ENCODE results near the gene CDKN2C.
"Not testable (repeated sequence)": the region's sequence is repeated elsewhere in the genome, so short reads cannot be mapped to it uniquely, and the experiment has no call there.

The CDKN2C gene

DNA sequence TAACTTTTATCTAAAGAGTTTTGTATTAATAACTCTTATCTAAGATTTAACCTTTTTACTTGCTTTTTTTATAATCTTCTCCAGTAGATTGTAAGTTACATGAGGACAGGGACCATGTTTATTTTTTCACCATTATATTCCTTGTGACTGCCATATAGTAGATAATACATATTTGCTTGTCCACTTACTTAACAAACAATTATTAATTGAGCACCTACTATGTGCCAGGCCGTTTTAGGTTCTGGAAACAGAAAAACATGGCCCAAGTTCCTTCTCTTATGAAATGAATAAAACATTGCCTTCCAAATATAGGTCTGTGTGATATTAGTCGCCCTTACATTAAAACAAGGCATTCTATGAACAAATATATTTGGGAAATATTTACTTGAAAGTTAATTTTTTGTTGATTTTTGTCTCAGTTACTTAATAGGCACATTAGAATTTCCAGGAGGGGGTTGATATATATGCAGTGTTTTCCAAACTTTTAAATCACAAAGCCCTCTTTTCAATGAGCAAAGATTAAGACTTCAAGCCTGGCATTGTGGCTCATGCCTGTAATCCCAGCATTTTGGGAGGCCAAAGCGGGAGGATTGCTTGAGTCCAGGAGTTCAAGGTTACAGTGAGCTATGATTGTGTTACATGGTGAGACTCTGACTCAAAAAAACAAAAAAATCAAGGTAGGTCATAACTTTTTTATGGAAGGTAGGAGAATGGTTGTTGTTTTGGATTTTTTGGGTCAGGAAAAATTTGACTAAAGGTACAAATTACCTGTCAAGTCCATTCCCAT lies 22.7 kb downstream of the CDKN2C start:
- no peak overlapping the region for H3K4me3 ChIP-seq (ENCODE audit: low read depth, low read length)
- TF ChIP-seq, protein P1, sequence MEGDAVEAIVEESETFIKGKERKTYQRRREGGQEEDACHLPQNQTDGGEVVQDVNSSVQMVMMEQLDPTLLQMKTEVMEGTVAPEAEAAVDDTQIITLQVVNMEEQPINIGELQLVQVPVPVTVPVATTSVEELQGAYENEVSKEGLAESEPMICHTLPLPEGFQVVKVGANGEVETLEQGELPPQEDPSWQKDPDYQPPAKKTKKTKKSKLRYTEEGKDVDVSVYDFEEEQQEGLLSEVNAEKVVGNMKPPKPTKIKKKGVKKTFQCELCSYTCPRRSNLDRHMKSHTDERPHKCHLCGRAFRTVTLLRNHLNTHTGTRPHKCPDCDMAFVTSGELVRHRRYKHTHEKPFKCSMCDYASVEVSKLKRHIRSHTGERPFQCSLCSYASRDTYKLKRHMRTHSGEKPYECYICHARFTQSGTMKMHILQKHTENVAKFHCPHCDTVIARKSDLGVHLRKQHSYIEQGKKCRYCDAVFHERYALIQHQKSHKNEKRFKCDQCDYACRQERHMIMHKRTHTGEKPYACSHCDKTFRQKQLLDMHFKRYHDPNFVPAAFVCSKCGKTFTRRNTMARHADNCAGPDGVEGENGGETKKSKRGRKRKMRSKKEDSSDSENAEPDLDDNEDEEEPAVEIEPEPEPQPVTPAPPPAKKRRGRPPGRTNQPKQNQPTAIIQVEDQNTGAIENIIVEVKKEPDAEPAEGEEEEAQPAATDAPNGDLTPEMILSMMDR (IDR thresholded peaks at IDR 0.05; ENCODE audit: borderline replicate concordance, insufficient read depth, low read depth, low read length), result no peak

DNA sequence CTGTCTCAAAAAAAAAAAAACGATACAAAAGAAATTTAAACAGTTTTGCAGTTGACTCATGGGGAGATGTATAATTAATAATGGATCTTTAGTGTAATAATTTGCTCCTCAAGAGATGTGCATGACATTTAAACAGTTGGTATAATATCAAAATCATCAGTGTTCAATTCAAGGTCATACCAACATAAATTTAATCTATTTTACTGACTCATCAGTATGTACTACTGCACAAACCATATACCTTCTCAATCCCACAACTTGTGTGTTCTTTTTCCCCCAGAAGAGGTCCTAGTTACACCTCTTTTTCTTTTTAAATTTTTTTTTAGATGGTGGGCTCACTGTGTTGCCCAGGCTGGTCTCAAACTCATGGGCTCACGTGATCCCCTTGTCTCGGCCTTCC lies 23.6 kb downstream of the CDKN2C start:
- TF ChIP-seq, protein P1 (IDR thresholded peaks at IDR 0.05; ENCODE audit: borderline replicate concordance, insufficient read depth, low read depth, low read length), result no peak
- no peak overlapping the region for H3K4me3 ChIP-seq (ENCODE audit: low read depth, low read length)

DNA sequence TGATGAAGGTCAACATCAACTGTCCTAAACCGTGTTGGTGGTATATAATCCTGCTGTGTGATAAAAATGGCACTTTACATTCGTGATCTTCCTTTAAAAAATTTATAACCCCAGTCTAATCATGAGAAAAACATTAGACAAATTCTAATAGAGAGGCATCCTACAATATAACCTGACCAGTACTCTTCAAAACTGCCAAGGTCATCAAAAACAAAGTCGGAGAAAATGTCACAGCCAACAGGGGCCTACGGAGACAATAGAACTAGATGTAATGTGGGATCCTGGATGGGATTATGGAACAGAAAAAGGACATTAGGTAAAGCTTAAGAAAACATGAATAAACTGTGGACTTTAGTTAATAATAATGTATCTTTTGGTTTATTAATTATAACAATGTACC lies 25.0 kb downstream of the CDKN2C start:
- TF ChIP-seq, protein P1 (IDR thresholded peaks at IDR 0.05; ENCODE audit: borderline replicate concordance, insufficient read depth, low read depth, low read length), result no peak
- H3K4me3 ChIP-seq (ENCODE audit: low read depth, low read length), result no peak overlapping the region

DNA sequence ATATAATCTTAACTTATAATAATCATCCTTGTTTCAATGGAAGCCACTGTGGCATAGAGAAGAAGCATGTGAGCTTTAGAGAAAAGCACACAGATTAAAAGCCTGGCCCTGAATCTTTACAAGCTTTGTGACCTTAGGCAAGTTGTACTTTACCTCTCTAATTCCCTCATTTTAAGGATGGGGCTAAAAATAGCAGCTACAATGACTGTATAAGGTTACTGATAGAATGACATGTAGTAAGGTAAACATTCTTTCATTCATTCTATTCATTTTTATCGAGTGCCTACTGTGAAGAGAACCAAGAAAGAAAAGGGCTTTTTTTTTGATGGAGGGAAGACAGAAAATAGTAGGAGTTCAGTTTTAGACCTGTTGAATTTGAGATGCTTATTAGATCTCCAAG lies 25.6 kb downstream of the CDKN2C start:
- H3K4me3 ChIP-seq (ENCODE audit: low read depth, low read length), result no peak overlapping the region
- TF ChIP-seq, protein P1 (IDR thresholded peaks at IDR 0.05; ENCODE audit: borderline replicate concordance, insufficient read depth, low read depth, low read length), result no peak

DNA sequence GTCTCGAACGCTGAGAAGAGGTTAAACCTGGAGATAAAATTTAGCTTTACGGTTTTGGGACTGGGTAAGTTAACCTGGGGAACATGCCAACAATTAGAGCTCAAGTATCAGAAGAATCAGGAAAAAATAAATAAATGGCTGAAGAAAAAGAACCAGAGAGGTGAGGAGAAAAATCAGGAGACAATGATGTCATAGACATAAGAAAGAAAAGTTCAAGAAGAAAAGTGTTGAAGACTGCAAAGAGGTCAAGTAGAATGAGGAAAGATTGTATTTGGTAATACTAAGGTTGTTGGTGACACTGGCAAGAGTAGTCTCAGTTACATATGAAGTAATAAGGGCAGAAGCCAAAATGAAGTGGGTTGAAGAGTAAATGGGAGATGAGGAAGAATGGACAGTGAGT lies 26.0 kb downstream of the CDKN2C start:
- H3K4me3 ChIP-seq (ENCODE audit: low read depth, low read length), result no peak overlapping the region
- TF ChIP-seq, protein P1 (IDR thresholded peaks at IDR 0.05; ENCODE audit: borderline replicate concordance, insufficient read depth, low read depth, low read length), result no peak

DNA sequence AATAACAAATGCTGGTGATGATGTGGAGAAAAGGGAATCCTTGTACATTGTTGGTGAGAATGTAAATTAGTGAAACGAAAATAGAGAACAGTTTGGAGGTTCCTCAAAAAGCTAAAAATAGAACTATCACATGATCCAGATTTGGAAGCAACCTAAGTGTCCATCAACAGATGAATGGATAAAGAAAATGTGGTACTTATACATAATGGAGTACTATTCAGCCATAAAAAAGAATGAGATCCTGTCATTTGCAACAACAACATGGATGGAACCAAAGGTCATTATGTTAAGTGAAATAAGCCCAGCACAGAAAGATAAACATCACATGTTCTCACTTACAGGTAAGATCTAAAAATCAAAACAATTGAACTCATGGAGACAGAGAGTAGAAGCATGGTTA lies 29.3 kb downstream of the CDKN2C start:
- not testable (repeated sequence) for H3K4me3 ChIP-seq (ENCODE audit: low read depth, low read length)

DNA sequence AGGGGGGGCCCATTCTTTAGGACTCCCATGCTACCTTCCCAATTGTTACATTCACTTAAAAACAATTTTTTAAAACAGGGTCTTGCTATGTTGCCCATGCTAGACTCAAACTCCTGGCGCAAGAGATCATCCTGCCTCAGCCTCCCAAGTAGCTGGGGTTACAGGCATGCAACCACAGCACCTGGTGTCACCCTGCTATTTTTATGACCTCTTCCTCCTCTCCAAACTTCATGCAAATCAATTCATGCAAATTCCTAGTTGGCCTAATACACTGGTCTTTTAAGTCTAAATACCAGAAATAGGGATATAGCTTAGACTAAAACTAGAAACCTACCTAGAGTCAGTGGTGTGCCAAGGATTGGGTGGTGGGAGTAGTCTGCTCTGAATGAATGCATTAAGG lies 30.1 kb downstream of the CDKN2C start:
- TF ChIP-seq, protein P1 (IDR thresholded peaks at IDR 0.05; ENCODE audit: borderline replicate concordance, insufficient read depth, low read depth, low read length), result no peak

More for the DNA sequence above, 30.1 kb downstream of the CDKN2C start:
- no peak overlapping the region for H3K4me3 ChIP-seq (ENCODE audit: low read depth, low read length)

Measured in GM12875 (cell line).